Endodermal cell (in vitro differentiated cells): ENCODE data around the gene BRPF1. TPM values are rescaled to one million over a fixed set of nuclear protein-coding genes. Genes with fewer than 3 reads are reported as not detected.

Source experiments
- DNase-seq: peaks from one replicate; pipeline ENCODE4 v3.0.0-alpha.2; 2017
- H3K27ac ChIP-seq: 2 replicates; pipeline ENCODE4 v1.5.1; 2013; ENCODE audit warnings: mild to moderate bottlenecking, low read depth, low read length, moderate library complexity
- H3K27me3 ChIP-seq: 2 replicates; pipeline ENCODE4 v1.6.1; 2013; ENCODE audit warnings: mild to moderate bottlenecking, low read length, moderate library complexity; ENCODE audit not compliant: insufficient read depth, control insufficient read depth, poor library complexity, severe bottlenecking
- H3K36me3 ChIP-seq: 2 replicates; pipeline ENCODE4 v1.7.0; 2013; ENCODE audit warnings: mild to moderate bottlenecking, low read length, moderate library complexity; ENCODE audit not compliant: control insufficient read depth, insufficient read depth
- H3K4me1 ChIP-seq: one replicate; pipeline ENCODE4 v1.7.0; 2013; ENCODE audit warnings: low read length; ENCODE audit not compliant: control insufficient read depth, insufficient read depth
- H3K4me3 ChIP-seq: 2 replicates; pipeline ENCODE4 v1.5.1; 2013; ENCODE audit warnings: mild to moderate bottlenecking, low read length, moderate library complexity
- H3K9ac ChIP-seq: 2 replicates; pipeline ENCODE4 v1.6.1; 2013; ENCODE audit warnings: mild to moderate bottlenecking, low read length, moderate library complexity; ENCODE audit not compliant: poor library complexity, severe bottlenecking; ENCODE audit errors: extremely low read depth
- H3K9me3 ChIP-seq: 2 replicates; pipeline ENCODE4 v1.6.1; 2013; ENCODE audit warnings: mild to moderate bottlenecking, low read length, moderate library complexity; ENCODE audit not compliant: control insufficient read depth
- H3K27ac Mint-ChIP-seq: 2 replicates; pipeline ENCODE4 v1.8.0; 2020; ENCODE audit warnings: mixed read lengths
- H3K27me3 Mint-ChIP-seq: 2 replicates; pipeline ENCODE4 v1.8.0; 2021; ENCODE audit warnings: mild to moderate bottlenecking, mixed read lengths; ENCODE audit not compliant: insufficient read depth
- H3K36me3 Mint-ChIP-seq: 2 replicates; pipeline ENCODE4 v1.8.0; 2020; ENCODE audit warnings: low read depth, mixed read lengths
- H3K4me1 Mint-ChIP-seq: 2 replicates; pipeline ENCODE4 v1.8.0; 2020; ENCODE audit warnings: mixed read lengths
- H3K4me3 Mint-ChIP-seq: 2 replicates; pipeline ENCODE4 v1.8.0; 2020; ENCODE audit warnings: mild to moderate bottlenecking, moderate library complexity, mixed read lengths
- H3K9me3 Mint-ChIP-seq: 2 replicates; pipeline ENCODE4 v1.8.0; 2020; ENCODE audit warnings: mild to moderate bottlenecking, mixed read lengths
- CTCF ChIP-seq: fragments of 200-600 bp; sonication (generic); conservative IDR thresholded peaks from 2 replicates; pipeline ENCODE4 v1.5.0; 2021; ENCODE audit warnings: antibody characterized with exemption, mild to moderate bottlenecking
- WGBS, 2 experiments: methylation state at CpG; one replicate each; pipeline versions ENCODE4 v1.1.5 to v1.1.7; 2013; ENCODE audit warnings: missing lambda C conversion rate in 2 of 2, mixed read lengths in 1 of 2; ENCODE audit not compliant: insufficient coverage in 1 of 2, insufficient read length in 1 of 2; 5-methylcytosine and 5-hydroxymethylcytosine counted together
- total RNA-seq, 2 donors: library from RNA; stranded (reverse); fragmentation: NEBNext Ultra II Directional in 1 of 2; extraction: Animal tissue kit (Norgen Biotek cat#: 25700) in 1 of 2; gene quantifications; 2 replicates in 1 of 2; 3 replicates in 1 of 2; pipeline ENCODE4 v1.2.1, GENCODE V29; 2021

BRPF1 gene
- total RNA-seq, 2 donors from 2014 or later, result 22.7 to 28.5 TPM

- Histone ChIP-seq H3K9me3 (no peaks in the 10 kb centered on the region), H3K4me1 (no peaks in the 10 kb centered on the region), H3K36me3 (peaks cover 83% of the 10 kb centered on the region), H3K4me3 (no peak overlapping the region), H3K27ac (no peak overlapping the region), H3K9ac (no peak overlapping the region), H3K27me3 (no peaks in the 10 kb centered on the region)
- peaks cover 67% of the 10 kb centered on the region for H3K36me3 Mint-ChIP-seq
- TF ChIP-seq CTCF, result no peak
- H3K27me3 Mint-ChIP-seq, result no peaks in the 10 kb centered on the region
- H3K4me1 Mint-ChIP-seq, result peaks cover 4% of the 10 kb centered on the region
- no peak overlapping the region for H3K4me3 Mint-ChIP-seq
- H3K9me3 Mint-ChIP-seq, result no peaks in the 10 kb centered on the region
- WGBS, 2 experiments, result 87 to 94% methylated on average over 4 of the region's 4 CpGs
- no peak for DNase-seq
- no peak overlapping the region for H3K27ac Mint-ChIP-seq
Observed at GRCh38 chr3:9689757-9690156, 41.8 kb upstream of the BRPF1 start.

- Mint-ChIP-seq H3K27ac (no peak overlapping the region), H3K4me1 (peaks cover 4% of the 10 kb centered on the region)
- no peak for DNase-seq
Observed at GRCh38 chr3:9690451-9691450, 40.8 kb upstream of the BRPF1 start.

GRCh38 chr3:9691636-9692035, 39.9 kb upstream of the BRPF1 start:
- WGBS, 2 experiments, result 97% methylated on average over 2 of the region's 2 CpGs; no CpG with 5 or more reads in 1 of the 2 experiments
- H3K9me3 Mint-ChIP-seq, result no peaks in the 10 kb centered on the region

More at GRCh38 chr3:9690451-9691450, 40.8 kb upstream of the BRPF1 start:
- no peaks in the 10 kb centered on the region for H3K4me1 ChIP-seq
- no peak overlapping the region for H3K27ac ChIP-seq
- H3K9me3 Mint-ChIP-seq, result no peaks in the 10 kb centered on the region
- no peaks in the 10 kb centered on the region for H3K9me3 ChIP-seq
- H3K4me3 ChIP-seq, result no peak overlapping the region
- H3K27me3 Mint-ChIP-seq, result no peaks in the 10 kb centered on the region
- H3K27me3 ChIP-seq, result no peaks in the 10 kb centered on the region
- no peak overlapping the region for H3K9ac ChIP-seq
- H3K36me3 ChIP-seq, result peaks cover 75% of the 10 kb centered on the region
- H3K4me3 Mint-ChIP-seq, result no peak overlapping the region
- peaks cover 58% of the 10 kb centered on the region for H3K36me3 Mint-ChIP-seq
- TF ChIP-seq CTCF, result no peak
- 95 to 96% methylated on average over 6 to 15 of the region's 15 CpGs for WGBS, 2 experiments

More at GRCh38 chr3:9691636-9692035, 39.9 kb upstream of the BRPF1 start:
- no peak for TF ChIP-seq CTCF
- H3K27me3 Mint-ChIP-seq, result no peaks in the 10 kb centered on the region
- Histone ChIP-seq H3K27me3 (no peaks in the 10 kb centered on the region), H3K36me3 (peaks cover 69% of the 10 kb centered on the region), H3K4me1 (no peaks in the 10 kb centered on the region), H3K9ac (no peak overlapping the region), H3K9me3 (no peaks in the 10 kb centered on the region), H3K27ac (no peak overlapping the region), H3K4me3 (no peak overlapping the region)
- H3K36me3 Mint-ChIP-seq, result peaks cover 52% of the 10 kb centered on the region
- peaks cover 4% of the 10 kb centered on the region for H3K4me1 Mint-ChIP-seq
- no peak overlapping the region for H3K4me3 Mint-ChIP-seq
- DNase-seq, result no peak
- H3K27ac Mint-ChIP-seq, result no peak overlapping the region
